ENCODE results near the gene USP38. TPM values are rescaled to one million over a fixed set of nuclear protein-coding genes. Genes with fewer than 3 reads are reported as not detected.

USP38 gene
- total and polyA plus RNA-seq, 2 donors (not counting 1 experiment from before 2014, with no cell fraction given), result 9.6 to 23.9 TPM

DNA sequence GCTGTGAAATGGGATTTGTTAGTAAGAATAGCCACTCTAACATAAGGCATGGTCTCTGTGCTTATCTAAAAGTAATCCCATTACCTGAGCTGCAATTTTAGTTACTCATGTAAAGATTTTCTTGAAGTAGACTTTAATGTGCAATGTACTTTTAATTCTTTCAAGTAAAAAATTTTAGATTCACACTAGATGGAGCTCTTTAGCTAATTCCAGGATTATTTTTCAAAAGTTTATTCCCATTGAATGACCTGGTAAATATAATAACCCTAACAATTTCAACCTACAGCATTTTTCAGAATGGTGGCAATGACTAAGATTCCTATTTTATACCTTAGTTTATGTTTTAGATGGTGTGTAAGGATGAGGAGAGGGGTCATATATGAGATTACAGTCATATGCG lies 18.1 kb downstream of the USP38 start:
- H4K20me1 ChIP-seq (ENCODE audit: control insufficient read depth, insufficient read depth, low read length, poor library complexity, severe bottlenecking), result no peaks in the 10 kb centered on the region
- ATAC-seq (ENCODE audit: low read depth), result no peak
- no CpG with 5 or more reads among the region's 1 CpG for whole genome bisulfite sequencing (ENCODE audit: insufficient coverage)
- no peaks in the 10 kb centered on the region for H3K9me3 ChIP-seq (ENCODE audit: control extremely low read depth in 1 of 3, control insufficient read depth in 2 of 3, insufficient read depth in 1 of 3, low read length in 2 of 3)
- no peak overlapping the region for H2AFZ ChIP-seq (ENCODE audit: insufficient read depth, low read depth, low read length, poor library complexity, severe bottlenecking)
- H3K79me2 ChIP-seq (ENCODE audit: control insufficient read depth, insufficient read depth, low read length), result peaks cover 7% of the 10 kb centered on the region
- H3K4me1 ChIP-seq (ENCODE audit: control insufficient read depth in 2 of 2, insufficient read depth in 2 of 2, low read length in 2 of 2), result no peaks in the 10 kb centered on the region
- intact Hi-C loops (cut with micrococcal nuclease), result loop anchor here (2.0 kb wide), 1 partner anchor 280 kb away; no protein-coding TSS in a partner anchor
- no peak overlapping the region for H3K9ac ChIP-seq (ENCODE audit: low read length)
- no peak overlapping the region for H3K27ac Mint-ChIP-seq
- TF ChIP-seq, protein P1, sequence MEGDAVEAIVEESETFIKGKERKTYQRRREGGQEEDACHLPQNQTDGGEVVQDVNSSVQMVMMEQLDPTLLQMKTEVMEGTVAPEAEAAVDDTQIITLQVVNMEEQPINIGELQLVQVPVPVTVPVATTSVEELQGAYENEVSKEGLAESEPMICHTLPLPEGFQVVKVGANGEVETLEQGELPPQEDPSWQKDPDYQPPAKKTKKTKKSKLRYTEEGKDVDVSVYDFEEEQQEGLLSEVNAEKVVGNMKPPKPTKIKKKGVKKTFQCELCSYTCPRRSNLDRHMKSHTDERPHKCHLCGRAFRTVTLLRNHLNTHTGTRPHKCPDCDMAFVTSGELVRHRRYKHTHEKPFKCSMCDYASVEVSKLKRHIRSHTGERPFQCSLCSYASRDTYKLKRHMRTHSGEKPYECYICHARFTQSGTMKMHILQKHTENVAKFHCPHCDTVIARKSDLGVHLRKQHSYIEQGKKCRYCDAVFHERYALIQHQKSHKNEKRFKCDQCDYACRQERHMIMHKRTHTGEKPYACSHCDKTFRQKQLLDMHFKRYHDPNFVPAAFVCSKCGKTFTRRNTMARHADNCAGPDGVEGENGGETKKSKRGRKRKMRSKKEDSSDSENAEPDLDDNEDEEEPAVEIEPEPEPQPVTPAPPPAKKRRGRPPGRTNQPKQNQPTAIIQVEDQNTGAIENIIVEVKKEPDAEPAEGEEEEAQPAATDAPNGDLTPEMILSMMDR (IDR thresholded peaks at IDR 0.05), result no peak
- TF ChIP-seq EZH2 (IDR thresholded peaks at IDR 0.05; ENCODE audit: borderline replicate concordance, insufficient read depth, low read depth, low read length, poor library complexity, severe bottlenecking), result no peak
- peaks cover 17 to 75% of the 10 kb centered on the region in 2 experiments for H3K36me3 ChIP-seq (replicated peaks in 1 of 2; ENCODE audit: control extremely low read depth in 1 of 2, control insufficient read depth in 1 of 2, extremely low read depth in 1 of 2, insufficient read depth in 2 of 2, low read length in 1 of 2)
- H3K4me2 ChIP-seq (replicated peaks; ENCODE audit: low read depth, low read length, poor library complexity, severe bottlenecking), result no peak overlapping the region
- no peaks in the 10 kb centered on the region for H3K27me3 Mint-ChIP-seq
- no peak for DNase-seq
- no peaks in the 10 kb centered on the region for H3K9me3 Mint-ChIP-seq (ENCODE audit: insufficient read depth)
- no peaks in the 10 kb centered on the region for H3K27me3 ChIP-seq (replicated peaks in 1 of 4; ENCODE audit: control extremely low read depth in 1 of 4, control insufficient read depth in 3 of 4, insufficient read depth in 4 of 4, low read length in 3 of 4)
- ChIA-PET POLR2A (no interaction called here), CTCF (interaction anchor here (1.0 kb wide), 1 partner anchor 11 kb away, joined by 3 read pairs; no protein-coding TSS in a partner anchor)
- no peak overlapping the region for H3K4me3 Mint-ChIP-seq
- no peak overlapping the region for H3K27ac ChIP-seq (ENCODE audit: low read length in 2 of 2)
- peaks cover 3% of the 10 kb centered on the region for H3K4me1 Mint-ChIP-seq
- no peak overlapping the region for H3K4me3 ChIP-seq (ENCODE audit: control extremely low read depth in 1 of 5, extremely low read depth in 1 of 5, insufficient read depth in 1 of 5, low read depth in 2 of 5, low read length in 4 of 5)

GRCh38 chr4:143203577-143203976 lies 18.9 kb downstream of the USP38 start:
- ATAC-seq (ENCODE audit: low read depth) (no peak), DNase-seq (no peak)
- Histone ChIP-seq H3K4me1 (ENCODE audit: control insufficient read depth in 2 of 2, insufficient read depth in 2 of 2, low read length in 2 of 2) (no peaks in the 10 kb centered on the region), H3K27ac (ENCODE audit: low read length in 2 of 2) (no peak overlapping the region), H3K4me2 (replicated peaks; ENCODE audit: low read depth, low read length, poor library complexity, severe bottlenecking) (no peak overlapping the region), H4K20me1 (ENCODE audit: control insufficient read depth, insufficient read depth, low read length, poor library complexity, severe bottlenecking) (no peaks in the 10 kb centered on the region), H3K79me2 (ENCODE audit: control insufficient read depth, insufficient read depth, low read length) (peaks cover 4% of the 10 kb centered on the region), H3K9me3 (ENCODE audit: control extremely low read depth in 1 of 3, control insufficient read depth in 2 of 3, insufficient read depth in 1 of 3, low read length in 2 of 3) (no peaks in the 10 kb centered on the region), H3K27me3 (replicated peaks in 1 of 4; ENCODE audit: control extremely low read depth in 1 of 4, control insufficient read depth in 3 of 4, insufficient read depth in 4 of 4, low read length in 3 of 4) (no peaks in the 10 kb centered on the region), H2AFZ (ENCODE audit: insufficient read depth, low read depth, low read length, poor library complexity, severe bottlenecking) (no peak overlapping the region), H3K9ac (ENCODE audit: low read length) (no peak overlapping the region), H3K4me3 (ENCODE audit: control extremely low read depth in 1 of 5, extremely low read depth in 1 of 5, insufficient read depth in 1 of 5, low read depth in 2 of 5, low read length in 4 of 5) (no peak overlapping the region), H3K36me3 (replicated peaks in 1 of 2; ENCODE audit: control extremely low read depth in 1 of 2, control insufficient read depth in 1 of 2, extremely low read depth in 1 of 2, insufficient read depth in 2 of 2, low read length in 1 of 2) (peaks cover 12 to 72% of the 10 kb centered on the region in 2 experiments)
- no peak overlapping the region for H3K4me3 Mint-ChIP-seq
- no peak overlapping the region for H3K27ac Mint-ChIP-seq
- no peak for TF ChIP-seq EZH2 (IDR thresholded peaks at IDR 0.05; ENCODE audit: borderline replicate concordance, insufficient read depth, low read depth, low read length, poor library complexity, severe bottlenecking)
- TF ChIP-seq, protein P1 (IDR thresholded peaks at IDR 0.05), result no peak
- no peaks in the 10 kb centered on the region for H3K9me3 Mint-ChIP-seq (ENCODE audit: insufficient read depth)
- intact Hi-C loops (cut with micrococcal nuclease), result loop anchor here (2.0 kb wide), 1 partner anchor 279 kb away; no protein-coding TSS in a partner anchor
- CTCF ChIA-PET, result interaction anchor here (0.9 kb wide), 1 partner anchor 28 kb away, joined by 3 read pairs; no protein-coding TSS in a partner anchor
- POLR2A ChIA-PET, result no interaction called here
- peaks cover 3% of the 10 kb centered on the region for H3K4me1 Mint-ChIP-seq
- no peaks in the 10 kb centered on the region for H3K27me3 Mint-ChIP-seq
- no CpG with 5 or more reads among the region's 1 CpG for WGBS (ENCODE audit: insufficient coverage)

All from B cell (primary cell).